Measurements from ENCODE around the gene C12orf57. TPM values are rescaled to one million over a fixed set of nuclear protein-coding genes. Genes with fewer than 3 reads are reported as not detected.

Gene C12orf57
- total and polyA plus RNA-seq, 2 donors from 2014 or later: 175 to 336 TPM

GRCh38 chr12:6929466-6930452 lies 14.1 kb upstream of the C12orf57 start:
- Histone ChIP-seq H3K9me3 (ENCODE audit: control insufficient read depth in 2 of 3, insufficient read depth in 1 of 3, low read length in 3 of 3) (no peaks in the 10 kb centered on the region), H3K9ac (ENCODE audit: low read length in 3 of 3) (peak overlapping the region; percentile 43 to 80 (median 61)), H3K4me1 (ENCODE audit: control insufficient read depth in 2 of 3, insufficient read depth in 2 of 3, low read depth in 1 of 3, low read length in 3 of 3) (peaks cover 0 to 43% (median 33%) of the 10 kb centered on the region in 3 donors), H3K27me3 (ENCODE audit: control insufficient read depth, insufficient read depth, low read length) (no peaks in the 10 kb centered on the region), H3K4me3 (ENCODE audit: low read length in 3 of 3) (peak overlapping the region; percentile 75 to 78 (median 76)), H3K36me3 (ENCODE audit: control insufficient read depth in 2 of 3, insufficient read depth in 3 of 3, low read length in 3 of 3) (peaks cover 2 to 10% (median 3%) of the 10 kb centered on the region in 3 donors), H3K27ac (ENCODE audit: low read depth in 2 of 2, low read length in 2 of 2) (peak overlapping the region; percentile 87 to 93)
- DNase-seq (peak in 1 of 5 donors; percentile 41), FAIRE-seq (no peak)
- no peak for TF ChIP-seq CTCF (IDR thresholded peaks at IDR 0.05; ENCODE audit: borderline replicate concordance, extremely low read depth, insufficient read depth)
- intact Hi-C loops (cut with DNase I): no loop called here

GRCh38 chr12:6932766-6933165 lies 11.1 kb upstream of the C12orf57 start:
- H3K9me3 ChIP-seq (ENCODE audit: control insufficient read depth in 2 of 3, insufficient read depth in 1 of 3, low read length in 3 of 3): no peaks in the 10 kb centered on the region
- H3K36me3 ChIP-seq (ENCODE audit: control insufficient read depth in 2 of 3, insufficient read depth in 3 of 3, low read length in 3 of 3): peaks cover 2 to 10% (median 3%) of the 10 kb centered on the region in 3 donors
- no peak overlapping the region for H3K4me3 ChIP-seq (ENCODE audit: low read length in 3 of 3)
- H3K4me1 ChIP-seq (ENCODE audit: control insufficient read depth in 2 of 3, insufficient read depth in 2 of 3, low read depth in 1 of 3, low read length in 3 of 3): peaks cover 0 to 24% (median 18%) of the 10 kb centered on the region in 3 donors
- DNase-seq: no peak
- H3K9ac ChIP-seq (ENCODE audit: low read length in 3 of 3): no peak overlapping the region
- no peaks in the 10 kb centered on the region for H3K27me3 ChIP-seq (ENCODE audit: control insufficient read depth, insufficient read depth, low read length)
- no peak for TF ChIP-seq CTCF (IDR thresholded peaks at IDR 0.05; ENCODE audit: borderline replicate concordance, extremely low read depth, insufficient read depth)
- H3K27ac ChIP-seq (ENCODE audit: low read depth in 2 of 2, low read length in 2 of 2): no peak overlapping the region
- intact Hi-C loops (cut with DNase I): no loop called here
- FAIRE-seq: no peak

- Histone ChIP-seq H3K36me3 (ENCODE audit: control insufficient read depth in 2 of 3, insufficient read depth in 3 of 3, low read length in 3 of 3) (peaks cover 2 to 10% (median 3%) of the 10 kb centered on the region in 3 donors), H3K4me3 (ENCODE audit: low read length in 3 of 3) (no peak overlapping the region), H3K9ac (ENCODE audit: low read length in 3 of 3) (no peak overlapping the region), H3K9me3 (ENCODE audit: control insufficient read depth in 2 of 3, insufficient read depth in 1 of 3, low read length in 3 of 3) (no peaks in the 10 kb centered on the region), H3K27ac (ENCODE audit: low read depth in 2 of 2, low read length in 2 of 2) (peak overlapping the region; percentile 38 to 73), H3K27me3 (ENCODE audit: control insufficient read depth, insufficient read depth, low read length) (no peaks in the 10 kb centered on the region), H3K4me1 (ENCODE audit: control insufficient read depth in 2 of 3, insufficient read depth in 2 of 3, low read depth in 1 of 3, low read length in 3 of 3) (peaks cover 0 to 31% (median 29%) of the 10 kb centered on the region in 3 donors)
- no peak for FAIRE-seq
- peak in 1 of 5 donors; percentile 77 for DNase-seq
- no peak for TF ChIP-seq CTCF (IDR thresholded peaks at IDR 0.05; ENCODE audit: borderline replicate concordance, extremely low read depth, insufficient read depth)
- intact Hi-C loops (cut with DNase I): no loop called here
Measured at GRCh38 chr12:6934110-6934509, 9.7 kb upstream of the C12orf57 start.
